Panc1 (cell line): ENCODE measurements around the gene FLYWCH1.

ENCODE experiments used
- CTCF ChIP-seq: fragments of 450-650 bp; IDR thresholded peaks from 2 replicates; pipeline ENCODE4 v1.5.1; 2017; ENCODE audit warnings: mild to moderate bottlenecking
- POLR2AphosphoS5 ChIP-seq: IDR thresholded peaks from 2 replicates; pipeline ENCODE4 v1.6.1; 2012; ENCODE audit warnings: mild to moderate bottlenecking, low read depth, low read length, moderate library complexity
- REST ChIP-seq, 2 experiments: IDR thresholded peaks; 2 replicates each; pipeline ENCODE4 v1.6.1; 2011 to 2012; ENCODE audit warnings: low read depth in 2 of 2, control low read depth in 1 of 2, low read length in 1 of 2, mild to moderate bottlenecking in 1 of 2, moderate library complexity in 1 of 2; ENCODE audit not compliant: insufficient read depth in 1 of 2
- SIN3A ChIP-seq: IDR thresholded peaks from 2 replicates; pipeline ENCODE4 v1.6.1; 2012; ENCODE audit warnings: low read depth, mild to moderate bottlenecking, low read length, moderate library complexity, borderline replicate concordance; ENCODE audit not compliant: insufficient read depth
- TCF7L2 ChIP-seq: IDR thresholded peaks from 2 replicates; pipeline ENCODE4 v1.6.1; 2011; ENCODE audit warnings: mild to moderate bottlenecking, low read depth, low read length, inconsistent platforms

- TF ChIP-seq CTCF (no peak), POLR2AphosphoS5 (no peak), REST (IDR thresholded peaks at IDR 0.05; ENCODE audit: insufficient read depth in 1 of 2, low read depth in 2 of 2, low read length in 1 of 2) (no peak), TCF7L2 (no peak), SIN3A (no peak)
Observed at GRCh38 chr16:2930236-2930635, 18.5 kb downstream of the FLYWCH1 start.
